ENCODE data around the gene COX6A2.
"Not testable (repeated sequence)": the region's sequence is repeated elsewhere in the genome, so short reads cannot be mapped to it uniquely, and the experiment has no call there.

COX6A2 gene

DNA sequence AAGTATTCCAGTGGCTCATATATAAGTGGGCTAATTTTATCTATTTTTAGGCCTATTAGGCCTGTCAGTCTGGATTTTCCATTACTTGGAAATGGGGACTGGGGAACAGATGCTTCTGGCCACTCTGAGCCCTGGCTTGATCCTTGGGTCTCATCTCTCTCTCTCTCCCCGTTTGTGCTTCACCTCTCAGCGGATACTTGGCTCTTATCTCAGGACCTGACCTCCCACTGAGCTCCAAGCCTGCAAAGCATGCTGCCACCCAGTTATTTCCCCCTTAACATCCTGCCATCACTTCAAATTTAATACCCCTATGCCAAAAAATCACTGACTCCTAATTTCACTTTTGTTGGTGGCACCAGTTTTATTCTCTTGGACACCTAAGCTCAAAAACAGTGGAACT is 10.3 kb upstream of the COX6A2 start:
- DNase-seq (ENCODE audit: low read depth) = no peak

DNA sequence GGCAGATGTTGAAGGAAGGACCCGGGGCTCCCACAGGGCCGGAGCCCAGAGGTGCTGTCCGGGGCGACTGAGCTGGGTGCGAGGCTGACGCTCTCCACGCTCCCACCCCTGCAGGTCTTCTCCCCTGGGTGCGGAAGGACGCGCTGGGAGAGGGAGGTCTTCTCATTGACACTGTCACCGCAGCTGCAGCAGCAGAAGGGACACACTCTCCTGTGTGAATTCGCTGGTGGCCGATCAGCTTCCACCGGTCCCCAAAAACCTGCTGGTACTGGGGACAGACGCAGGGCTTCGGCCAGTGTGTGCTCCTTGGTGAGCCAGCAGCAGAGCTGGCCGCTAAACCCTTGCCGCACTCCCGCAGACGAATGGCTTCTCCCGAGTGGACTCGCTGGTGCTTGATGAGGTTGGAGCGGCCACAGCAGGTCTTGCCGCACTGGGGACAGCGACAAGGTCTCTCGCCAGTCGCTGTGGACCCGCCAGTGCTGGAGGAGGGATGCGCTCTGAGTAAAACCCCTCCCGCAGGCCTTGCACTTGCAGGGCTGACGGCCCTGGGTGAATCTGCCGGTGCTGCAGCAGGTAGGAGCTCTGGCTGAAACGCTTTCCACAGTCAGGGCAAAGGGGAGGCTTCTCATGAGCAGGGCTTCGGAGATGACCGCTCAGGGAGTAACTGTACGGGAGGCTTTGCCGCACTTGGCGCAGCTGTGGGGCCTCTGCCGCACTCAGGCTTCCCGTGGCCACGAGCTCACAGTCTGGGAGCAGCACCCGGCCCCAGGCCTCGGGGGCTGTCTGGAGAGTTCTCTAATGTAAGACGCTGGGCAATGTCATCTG is 8.3 kb upstream of the COX6A2 start:
- DNase-seq (ENCODE audit: low read depth) = no peak

DNA sequence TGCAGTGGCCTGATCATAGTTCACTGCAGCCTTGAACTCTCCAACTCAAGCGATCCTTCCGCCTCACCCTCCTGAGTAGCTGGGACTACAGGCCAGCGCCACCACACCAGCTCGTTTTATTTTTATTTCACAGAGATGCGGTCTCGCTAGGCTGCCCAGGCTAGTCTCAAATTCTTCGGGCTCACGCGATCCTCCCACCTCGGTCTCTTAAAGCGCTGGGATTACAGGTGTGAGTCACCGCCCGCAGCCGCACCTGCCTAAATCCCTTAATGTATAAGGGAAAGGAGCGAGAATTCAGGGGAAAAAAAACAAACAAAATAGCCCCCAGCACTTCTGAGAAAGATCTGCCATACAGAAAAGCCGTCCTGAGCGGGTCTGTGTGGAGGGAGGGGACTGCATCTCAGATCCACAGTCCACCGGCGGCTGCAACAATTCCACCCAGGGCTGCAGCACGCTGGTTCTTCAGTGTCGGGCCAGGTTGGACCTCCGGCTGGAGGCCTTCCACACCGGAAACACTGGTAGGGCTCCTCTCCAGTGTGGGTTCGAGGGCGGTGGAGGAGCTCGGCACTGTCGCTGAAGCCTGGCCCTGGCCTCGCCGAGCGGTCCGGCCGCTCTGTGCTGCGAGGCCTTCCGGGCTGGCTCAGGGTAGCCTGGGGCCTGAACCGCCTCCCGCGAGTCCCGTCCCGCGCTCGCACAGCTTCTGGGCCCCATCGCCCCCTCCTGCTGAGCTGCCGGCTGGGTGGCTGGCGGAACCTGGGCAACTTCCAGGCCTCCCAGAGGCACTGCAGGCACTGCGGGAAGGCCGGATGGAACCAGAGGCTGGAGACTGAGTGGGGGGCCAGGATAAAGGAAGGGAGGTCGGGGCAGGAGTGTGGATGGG is 7.4 kb upstream of the COX6A2 start:
- DNase-seq (ENCODE audit: low read depth) = no peak

DNA sequence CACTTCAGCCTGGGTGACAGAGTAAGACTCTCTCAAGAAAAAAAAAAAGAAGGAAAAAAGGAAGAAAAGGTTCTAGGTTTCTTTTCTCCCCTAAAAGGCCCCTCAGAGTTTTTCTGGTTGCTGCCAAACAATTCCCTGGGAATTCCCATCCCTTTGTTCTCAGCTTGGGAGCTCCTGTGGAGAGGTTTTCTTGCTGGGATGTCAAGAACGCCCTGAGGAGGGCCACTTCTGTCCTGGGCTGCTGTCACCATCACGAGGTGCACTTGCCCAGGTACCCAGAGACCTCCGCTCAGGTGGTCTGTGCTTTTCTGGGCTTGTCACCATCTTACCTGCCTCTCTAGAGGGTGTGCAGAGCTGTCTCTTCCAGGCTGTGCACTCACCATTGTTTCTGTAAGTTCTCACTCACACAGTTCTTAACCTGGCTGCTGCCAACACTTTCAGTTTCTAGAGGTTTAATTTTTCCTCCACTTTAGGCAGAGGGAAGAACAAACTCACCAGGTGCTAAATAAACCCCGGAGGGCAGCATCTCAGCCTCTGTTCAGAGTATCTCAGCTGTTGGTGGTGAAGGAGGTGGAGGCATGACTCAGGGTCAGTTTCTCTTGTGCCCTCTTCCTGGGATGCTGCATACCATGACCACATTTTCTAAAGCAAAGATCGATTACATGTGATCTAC is 2.4 kb upstream of the COX6A2 start:
- no peak for DNase-seq (ENCODE audit: low read depth)

DNA sequence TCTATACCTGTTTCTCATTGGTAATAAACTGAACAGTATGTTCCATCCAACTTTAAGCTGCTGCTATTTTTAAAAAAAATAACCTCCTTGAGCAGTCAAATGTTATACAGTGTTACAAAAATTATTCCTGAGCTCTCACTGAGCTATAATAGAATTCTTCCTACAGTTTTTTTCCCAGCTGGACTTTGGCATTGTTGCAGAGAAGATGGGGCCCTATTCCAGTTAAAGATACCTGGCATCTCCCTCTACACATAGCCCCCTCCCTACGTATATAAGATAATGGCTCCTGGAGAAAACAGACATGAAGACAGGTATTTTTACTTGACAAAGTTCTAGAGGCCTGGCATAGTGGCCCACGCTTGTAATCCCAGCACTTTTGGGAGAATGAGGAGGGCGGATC is 1.6 kb upstream of the COX6A2 start:
- no peak for DNase-seq (ENCODE audit: low read depth)

DNA sequence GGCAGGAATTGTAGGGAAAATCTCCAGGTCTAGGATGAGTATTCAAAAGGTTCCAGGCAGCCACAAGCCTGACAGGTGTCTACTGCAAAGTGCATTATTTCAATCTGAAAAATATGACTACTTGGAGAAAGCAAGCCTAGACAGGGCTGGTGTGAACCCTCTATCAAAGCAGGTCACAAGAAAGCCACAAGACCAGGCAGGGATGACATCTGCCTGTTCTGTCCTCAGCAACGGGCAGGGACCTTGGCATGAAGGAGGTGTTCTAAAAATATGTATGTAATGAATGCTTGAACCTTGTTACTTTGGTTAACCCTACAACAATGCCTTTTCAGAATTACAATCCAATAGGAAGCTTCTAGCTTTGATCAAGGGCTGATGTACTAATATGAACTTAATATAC is 1.2 kb upstream of the COX6A2 start:
- no peak for DNase-seq (ENCODE audit: low read depth)

DNA sequence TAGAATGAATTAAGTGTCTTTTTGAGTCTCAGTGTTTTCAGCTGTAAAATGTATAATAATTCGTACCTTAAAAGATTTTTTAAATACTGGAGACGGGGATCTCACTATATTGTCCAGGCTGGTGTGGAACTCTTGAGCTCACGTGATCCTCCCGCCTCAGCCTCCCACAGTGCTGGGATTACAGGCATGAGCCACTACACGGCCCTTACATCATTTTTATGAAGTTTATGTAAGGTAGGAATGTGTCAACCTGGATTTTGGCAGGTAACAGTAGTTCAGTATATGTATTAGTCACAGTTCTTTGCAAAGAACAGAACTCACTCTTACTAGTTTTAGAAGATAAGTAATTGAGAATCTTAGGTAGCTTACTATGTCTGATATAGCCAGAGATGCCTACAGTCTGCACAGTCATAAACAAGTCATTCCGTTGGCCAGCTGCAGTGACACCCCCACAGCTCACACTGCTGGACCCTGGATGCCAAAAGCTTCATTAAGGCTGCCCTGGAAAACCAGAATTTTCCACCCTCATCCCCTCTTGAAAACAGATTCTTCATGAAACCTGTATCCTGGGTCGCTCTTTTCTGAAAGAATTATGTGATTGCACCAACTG is 583 bp upstream of the COX6A2 start:
- no peak for DNase-seq (ENCODE audit: low read depth)

DNA sequence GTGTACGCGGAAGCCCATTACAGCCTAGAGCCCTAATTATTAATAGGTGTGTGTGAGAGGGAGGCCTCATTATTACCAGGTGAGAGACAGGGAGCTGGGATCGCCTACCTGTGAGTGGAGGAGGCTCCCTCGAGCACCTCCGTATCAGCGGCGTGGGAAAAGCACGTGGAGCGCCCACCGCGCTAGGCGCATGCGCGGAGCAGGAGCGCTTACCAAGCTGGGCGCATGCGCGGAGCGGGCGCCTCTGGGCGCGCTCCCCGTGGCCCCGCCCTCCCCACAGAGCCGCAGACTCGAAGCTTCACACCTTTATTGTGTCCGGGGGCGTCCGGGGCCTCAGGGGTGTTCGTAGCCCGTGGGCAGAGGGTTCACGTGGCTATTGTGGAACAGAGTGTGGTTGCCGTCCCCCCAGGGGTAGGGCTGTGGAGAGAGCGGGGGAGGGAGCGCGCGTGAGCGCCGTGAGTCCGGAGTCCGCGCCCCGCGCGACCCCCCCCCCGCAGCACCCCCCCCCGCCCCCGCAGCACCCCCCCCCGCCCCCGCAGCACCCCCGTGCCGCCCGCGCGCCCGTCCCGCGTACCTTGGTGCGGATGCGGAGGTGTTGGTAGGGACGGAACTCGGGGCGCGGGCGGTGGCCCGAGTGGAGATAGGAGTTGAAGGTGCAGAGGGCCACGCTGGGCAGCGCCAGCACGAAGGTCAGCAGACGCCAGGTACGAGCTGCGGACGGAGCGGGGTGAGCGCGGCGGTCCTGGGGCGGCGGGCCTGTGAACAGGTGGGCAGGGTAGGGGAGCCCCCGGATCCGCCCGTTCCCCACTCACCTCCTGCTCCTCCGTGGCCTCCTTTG is 500 bp downstream of the COX6A2 start:
- DNase-seq (ENCODE audit: low read depth) = peak; percentile 30

DNA sequence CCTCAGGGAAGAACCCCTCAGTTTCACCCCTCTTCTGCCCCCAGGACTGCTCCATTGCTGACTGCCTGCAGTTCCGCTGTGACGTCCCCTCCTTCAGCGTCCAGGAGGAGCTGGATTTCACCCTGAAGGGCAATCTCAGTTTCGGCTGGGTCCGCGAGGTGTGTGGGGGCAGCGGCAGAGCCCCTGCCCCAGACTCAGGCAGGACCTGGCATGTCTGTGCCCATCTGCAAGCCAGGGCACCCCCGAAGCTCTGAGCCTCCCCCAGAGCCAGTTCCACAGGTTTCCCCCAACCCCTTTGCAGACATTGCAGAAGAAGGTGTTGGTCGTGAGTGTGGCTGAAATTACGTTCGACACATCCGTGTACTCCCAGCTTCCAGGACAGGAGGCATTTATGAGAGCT is 4.4 kb downstream of the COX6A2 start:
- no peak for DNase-seq (ENCODE audit: low read depth)

DNA sequence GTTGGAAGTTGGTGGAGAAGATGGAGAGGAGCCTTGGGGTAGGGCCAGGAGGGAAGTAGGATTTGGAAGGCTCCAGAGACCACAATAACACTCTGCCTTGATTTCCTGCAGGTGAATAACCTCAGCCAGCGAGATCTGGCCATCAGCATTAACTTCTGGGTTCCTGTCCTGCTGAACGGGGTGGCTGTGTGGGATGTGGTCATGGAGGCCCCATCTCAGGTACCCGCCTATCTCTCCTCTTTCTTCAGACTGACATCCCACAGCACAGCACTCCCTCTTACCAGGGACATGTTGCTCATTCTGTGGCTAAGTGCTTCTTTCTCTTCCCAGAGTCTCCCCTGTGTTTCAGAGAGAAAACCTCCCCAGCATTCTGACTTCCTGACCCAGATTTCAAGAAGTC is 4.9 kb downstream of the COX6A2 start:
- no peak for DNase-seq (ENCODE audit: low read depth)

DNA sequence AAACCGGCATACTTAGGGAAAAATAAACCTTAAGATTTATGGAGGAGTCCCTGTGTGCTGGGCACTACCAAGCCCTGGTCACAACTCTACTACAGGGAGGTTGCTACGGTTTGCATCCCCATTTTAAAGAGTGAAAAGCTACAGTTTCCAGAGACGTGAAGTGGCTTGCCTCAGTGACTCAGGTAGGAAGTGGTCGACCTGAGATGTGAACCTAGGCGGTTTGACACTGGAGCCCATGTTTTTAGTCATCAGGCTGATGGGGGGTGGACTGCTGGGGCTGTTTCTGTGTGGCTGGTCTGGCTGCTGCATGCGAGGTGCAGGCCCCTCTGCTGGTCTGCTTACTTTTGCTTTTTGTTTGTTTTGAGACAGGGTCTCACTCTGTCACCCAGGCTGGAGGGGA is 6.6 kb downstream of the COX6A2 start:
- no peak for DNase-seq (ENCODE audit: low read depth)

DNA sequence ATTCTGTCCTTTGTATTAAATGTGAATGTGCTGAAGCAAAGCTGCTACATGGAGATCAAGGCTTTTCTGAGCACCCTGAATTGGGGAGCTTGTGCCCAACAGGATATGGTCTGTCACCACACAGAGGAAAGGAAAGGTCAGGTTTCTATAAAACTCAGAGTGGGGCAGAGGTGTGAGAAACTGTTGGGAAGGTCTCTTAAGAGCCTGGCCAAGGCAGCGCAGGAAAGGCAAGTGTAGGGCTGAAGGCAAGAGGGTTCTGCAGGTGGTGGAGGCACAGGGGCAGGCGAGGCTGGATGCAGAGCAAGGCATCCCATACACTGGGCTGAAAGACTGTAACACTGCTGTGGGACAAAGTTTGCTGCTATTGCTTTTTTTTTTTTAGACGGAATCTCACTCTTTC is 8.1 kb downstream of the COX6A2 start:
- DNase-seq (ENCODE audit: low read depth) = no peak

DNA sequence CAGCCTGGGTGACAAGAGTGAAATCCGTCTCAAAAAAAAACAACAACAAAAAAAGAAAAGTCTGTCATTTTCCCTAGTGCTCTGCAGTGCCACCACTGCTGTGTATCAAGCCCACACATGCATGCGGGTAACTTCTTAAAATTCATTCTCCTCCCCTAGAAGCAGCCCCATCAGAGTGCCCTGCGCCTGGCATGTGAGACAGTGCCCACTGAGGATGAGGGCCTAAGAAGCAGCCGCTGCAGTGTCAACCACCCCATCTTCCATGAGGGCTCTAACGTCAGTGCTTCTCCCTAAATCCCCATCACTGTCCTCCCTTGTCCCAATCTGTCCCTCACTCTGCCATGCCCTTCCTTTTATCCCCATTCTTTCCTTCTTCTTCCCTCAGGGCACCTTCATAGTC is 10.2 kb downstream of the COX6A2 start:
- no peak for DNase-seq (ENCODE audit: low read depth)

DNA sequence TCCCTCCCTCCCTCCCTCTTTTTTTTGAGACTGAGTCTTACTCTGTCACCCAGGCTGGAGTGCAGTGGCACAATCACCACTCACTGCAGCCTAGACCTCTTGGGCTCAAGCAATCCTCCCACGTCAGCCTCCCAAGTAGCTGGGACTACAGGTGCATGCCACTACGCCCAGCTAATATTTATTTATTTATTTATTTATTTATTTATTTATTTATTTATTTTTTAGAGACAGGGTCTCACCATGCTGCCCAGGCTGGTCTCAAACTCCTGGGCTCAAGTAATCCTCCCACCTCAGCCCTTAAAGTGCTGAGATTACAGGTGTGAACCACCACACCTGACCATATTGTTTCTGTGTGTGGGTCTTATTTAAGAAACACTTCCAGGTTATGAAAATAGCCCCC is 11.1 kb downstream of the COX6A2 start:
- DNase-seq (ENCODE audit: low read depth) = not testable (repeated sequence)

DNA sequence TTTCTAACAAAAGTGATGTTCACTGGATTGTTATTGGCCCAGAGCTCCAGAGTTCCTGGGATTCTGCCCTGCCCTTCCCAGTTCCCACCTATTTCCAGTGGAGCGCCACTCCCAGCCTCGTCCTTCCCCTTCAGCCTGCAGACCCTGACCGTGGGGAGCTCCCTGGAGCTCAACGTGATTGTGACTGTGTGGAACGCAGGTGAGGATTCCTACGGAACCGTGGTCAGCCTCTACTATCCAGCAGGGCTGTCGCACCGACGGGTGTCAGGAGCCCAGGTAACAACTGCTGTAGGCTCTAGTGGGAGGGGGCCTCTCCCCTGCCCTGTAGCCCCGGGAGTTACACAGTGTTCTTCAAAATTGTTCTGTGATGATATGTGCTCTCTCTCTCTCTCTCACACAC is 11.8 kb downstream of the COX6A2 start:
- no peak for DNase-seq (ENCODE audit: low read depth)

DNA sequence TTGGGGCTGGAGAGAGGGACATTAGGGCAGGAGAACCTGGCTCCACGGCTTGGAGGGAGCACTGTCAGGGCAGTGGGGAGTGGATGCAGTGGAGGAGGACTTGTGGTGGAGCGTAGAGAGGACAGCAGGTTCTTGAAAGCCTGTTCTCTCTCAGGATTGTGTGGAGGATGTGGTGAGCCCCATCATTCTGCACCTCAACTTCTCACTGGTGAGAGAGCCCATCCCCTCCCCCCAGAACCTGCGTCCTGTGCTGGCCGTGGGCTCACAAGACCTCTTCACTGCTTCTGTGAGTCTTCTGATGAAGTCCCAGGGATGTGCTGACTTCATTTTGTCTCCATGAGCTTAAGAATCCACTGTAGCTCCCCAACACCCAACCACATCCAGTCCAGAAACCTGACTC is 13.5 kb downstream of the COX6A2 start:
- no peak for DNase-seq (ENCODE audit: low read depth)

DNA sequence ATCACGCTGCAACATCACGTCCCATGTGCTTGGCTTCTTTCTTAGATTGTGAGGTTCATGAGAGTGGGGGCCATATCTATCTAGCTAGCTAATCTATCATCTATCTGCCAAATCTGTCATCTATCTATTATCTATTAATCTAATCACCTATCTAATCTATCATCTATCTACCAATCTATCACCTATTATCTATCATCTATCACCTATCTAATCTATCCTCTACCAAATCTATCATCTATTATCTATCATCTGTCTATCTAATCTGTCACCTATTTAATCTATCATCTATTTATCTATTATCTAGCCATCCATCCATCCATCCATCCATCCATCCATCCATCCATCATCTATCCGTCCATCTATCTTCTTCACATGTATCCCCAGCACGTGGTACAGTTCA is 14.2 kb downstream of the COX6A2 start:
- no peak for DNase-seq (ENCODE audit: low read depth)

DNA sequence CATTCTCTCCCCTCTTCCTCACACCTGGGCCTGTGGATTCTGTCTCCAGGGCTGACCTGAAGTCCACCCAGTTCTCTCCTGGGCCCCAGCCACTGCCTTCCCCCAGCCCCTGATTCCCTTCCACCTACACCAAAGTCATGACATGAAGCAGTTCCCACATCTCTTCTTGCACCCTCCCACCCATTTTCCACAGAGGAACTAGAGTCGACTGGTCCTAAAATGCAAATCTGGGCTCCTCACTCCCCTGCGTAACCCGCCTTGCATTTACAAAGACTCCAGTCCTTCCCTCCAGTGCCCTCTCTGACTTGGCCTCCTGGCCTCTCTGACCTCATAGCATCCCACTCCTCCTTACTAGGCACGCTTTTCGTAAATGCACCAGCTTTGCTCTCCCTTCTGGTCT is 14.8 kb downstream of the COX6A2 start:
- DNase-seq (ENCODE audit: low read depth) = no peak

DNA sequence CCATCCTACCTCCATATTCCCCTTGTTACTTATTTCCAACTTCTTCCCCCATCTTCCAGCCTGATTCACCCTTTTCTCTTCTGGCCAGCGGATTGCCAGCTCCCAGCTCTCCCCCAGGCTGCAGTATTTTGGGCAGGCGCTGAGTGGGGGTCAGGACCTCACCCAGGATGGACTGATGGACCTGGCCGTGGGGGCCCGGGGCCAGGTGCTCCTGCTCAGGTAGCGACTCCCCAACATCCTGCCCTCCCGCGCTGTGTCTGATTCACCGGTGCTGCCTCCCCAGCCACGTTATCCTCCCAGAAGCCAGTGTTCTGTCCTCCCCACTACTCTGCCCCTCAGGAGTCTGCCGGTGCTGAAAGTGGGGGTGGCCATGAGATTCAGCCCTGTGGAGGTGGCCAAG is 15.4 kb downstream of the COX6A2 start:
- DNase-seq (ENCODE audit: low read depth) = no peak

DNA sequence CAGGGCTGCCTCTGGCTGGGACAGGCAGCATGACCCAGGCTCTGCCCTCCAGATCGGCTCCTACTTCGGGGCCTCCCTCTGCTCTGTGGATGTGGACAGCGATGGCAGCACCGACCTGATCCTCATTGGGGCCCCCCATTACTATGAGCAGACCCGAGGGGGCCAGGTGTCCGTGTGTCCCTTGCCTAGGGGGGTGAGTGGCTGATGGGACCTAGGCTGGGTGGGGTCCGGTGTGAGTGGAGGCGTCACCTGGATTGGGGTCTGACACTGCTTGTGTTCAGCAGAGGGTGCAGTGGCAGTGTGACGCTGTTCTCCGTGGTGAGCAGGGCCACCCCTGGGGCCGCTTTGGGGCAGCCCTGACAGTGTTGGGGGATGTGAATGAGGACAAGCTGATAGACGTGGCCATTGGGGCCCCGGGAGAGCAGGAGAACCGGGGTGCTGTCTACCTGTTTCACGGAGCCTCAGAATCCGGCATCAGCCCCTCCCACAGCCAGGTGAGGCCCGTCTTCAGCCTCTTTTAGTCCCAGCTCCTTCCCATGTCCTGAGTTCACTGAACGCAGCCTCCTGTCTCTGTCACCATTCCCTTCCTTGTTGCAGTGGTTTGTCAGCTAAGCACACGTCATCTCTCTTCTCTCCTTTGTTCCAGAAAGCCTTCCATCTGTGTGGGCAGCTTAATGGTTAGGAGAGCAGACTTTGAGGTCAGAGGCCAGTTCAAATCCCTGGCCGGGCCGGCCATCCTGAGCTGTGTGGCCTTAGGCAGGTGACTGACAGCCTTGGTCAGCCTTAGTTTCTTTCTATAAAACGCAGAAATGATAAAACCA is 16.9 kb downstream of the COX6A2 start:
- no peak for DNase-seq (ENCODE audit: low read depth)

DNA sequence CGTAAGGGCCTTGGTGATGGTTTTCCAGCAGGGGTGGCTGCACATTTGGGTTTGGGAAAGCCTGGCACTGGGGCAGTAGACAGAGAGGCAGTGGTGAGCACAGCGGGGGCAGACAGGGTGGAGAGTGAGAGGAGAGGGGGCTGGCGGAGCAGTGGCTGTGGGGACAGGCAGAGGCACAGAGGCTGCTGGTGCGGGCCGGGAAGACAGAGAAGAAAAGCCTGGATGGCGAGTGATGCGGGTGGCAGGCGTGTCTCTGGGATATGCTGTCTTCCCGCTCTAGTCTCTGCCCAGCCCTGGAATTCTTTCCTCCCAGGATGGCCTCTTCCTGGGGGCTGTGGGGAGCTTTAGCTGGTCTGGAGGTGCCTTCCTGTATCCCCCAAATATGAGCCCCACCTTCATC is 18.1 kb downstream of the COX6A2 start:
- no peak for DNase-seq (ENCODE audit: low read depth)
